Panc1 (cell line): ENCODE results near the gene REV3L. TPM values are rescaled to one million over a fixed set of nuclear protein-coding genes. Genes with fewer than 3 reads are reported as not detected.

Experiments used
- ATAC-seq: fragments of 200-7000 bp; cut with Tn5 transposase; 2 replicates; pipeline ENCODE4 v1.9.1; 2020; ENCODE audit warnings: mild to moderate bottlenecking, moderate library complexity
- BruUV-seq: library from RNA; stranded (reverse); fragments of 400-500 nt; replicated peaks from 2 replicates; lab custom pipeline; 2021; lab: Mats Ljungman, UMichigan
- CTCF ChIA-PET: fragments of 300-600 bp; sonication (Branson Sonifier 250); formaldehyde crosslinking; loops from one replicate; lab custom pipeline; 2022; ENCODE audit warnings: antibody characterized with exemption; lab: Charles Lee
- POLR2A ChIA-PET: fragments of 300-600 bp; sonication (Branson Sonifier 250); formaldehyde crosslinking; loops from one replicate; lab custom pipeline; 2022; ENCODE audit warnings: antibody characterized with exemption; lab: Charles Lee
- DNase-seq: peaks from one replicate; pipeline ENCODE4 v3.0.0-alpha.2; 2010; ENCODE audit warnings: low read depth, low spot score
- H3K27ac ChIP-seq: 2 replicates; pipeline ENCODE4 v1.5.1; 2011; ENCODE audit warnings: mild to moderate bottlenecking, low read length, inconsistent platforms
- H3K27me3 ChIP-seq: fragments of 200-500 bp; sonication (Bioruptor generic); 2 replicates; pipeline ENCODE4 v1.6.0; 2014; ENCODE audit warnings: low read length, inconsistent platforms; ENCODE audit not compliant: control insufficient read depth, insufficient read depth
- H3K36me3 ChIP-seq: fragments of 200-500 bp; sonication (Bioruptor generic); 2 replicates; pipeline ENCODE4 v1.5.1; 2014; ENCODE audit warnings: inconsistent platforms, mild to moderate bottlenecking, low read length, moderate library complexity; ENCODE audit not compliant: control insufficient read depth, insufficient read depth
- H3K4me1 ChIP-seq: 2 replicates; pipeline ENCODE4 v1.5.1; 2011; ENCODE audit warnings: inconsistent platforms, mild to moderate bottlenecking, low read length, moderate library complexity; ENCODE audit not compliant: control insufficient read depth, insufficient read depth
- H3K4me3 ChIP-seq, 2 experiments: 2 replicates each; pipeline ENCODE4 v1.5.1; 2011 to 2012; ENCODE audit warnings: low read depth in 2 of 2, low read length in 2 of 2, mild to moderate bottlenecking in 2 of 2, inconsistent platforms in 1 of 2, moderate library complexity in 1 of 2
- H3K9me3 ChIP-seq: fragments of 200-500 bp; sonication (Bioruptor generic); 2 replicates; pipeline ENCODE4 v1.5.1; 2014; ENCODE audit warnings: low read depth, mild to moderate bottlenecking, inconsistent platforms, low read length, moderate library complexity; ENCODE audit not compliant: control insufficient read depth, insufficient read depth
- POLR2AphosphoS5 ChIP-seq: IDR thresholded peaks from 2 replicates; pipeline ENCODE4 v1.6.1; 2012; ENCODE audit warnings: mild to moderate bottlenecking, low read depth, low read length, moderate library complexity
- SIN3A ChIP-seq: IDR thresholded peaks from 2 replicates; pipeline ENCODE4 v1.6.1; 2012; ENCODE audit warnings: low read depth, mild to moderate bottlenecking, low read length, moderate library complexity, borderline replicate concordance; ENCODE audit not compliant: insufficient read depth
- TCF7L2 ChIP-seq: IDR thresholded peaks from 2 replicates; pipeline ENCODE4 v1.6.1; 2011; ENCODE audit warnings: mild to moderate bottlenecking, low read depth, low read length, inconsistent platforms
- in situ Hi-C: cut with HindIII; loops from 2 replicates; pipeline ENCODE4 v1.10.0; 2016; ENCODE audit warnings: low sequenced_read_pairs, low pct_unique_long_range_greater_than_20kb
- intact Hi-C: fragments of 100-400 bp; cut with micrococcal nuclease; formaldehyde crosslinking; loops from one replicate; pipeline ENCODE4 v1.10.0; 2022; ENCODE audit not compliant: unreplicated experiment
- total RNA-seq: library from RNA; stranded (reverse); gene quantifications from one replicate; pipeline ENCODE4 v1.2.1, GENCODE V29; 2021; ENCODE audit not compliant: unreplicated experiment
- TF ChIP-seq, protein P1 (sequence below), 2 experiments: IDR thresholded peaks; 2 replicates each; pipeline ENCODE4 v1.6.1; 2011 to 2012; ENCODE audit warnings: low read depth in 2 of 2, control low read depth in 1 of 2, low read length in 1 of 2, mild to moderate bottlenecking in 1 of 2, moderate library complexity in 1 of 2; ENCODE audit not compliant: insufficient read depth in 1 of 2
- TF ChIP-seq, protein P2 (sequence below): fragments of 450-650 bp; IDR thresholded peaks from 2 replicates; pipeline ENCODE4 v1.5.1; 2017; ENCODE audit warnings: mild to moderate bottlenecking

Gene REV3L
- total RNA-seq, 1 experiment from 2014 or later, result 44.8 TPM

DNA sequence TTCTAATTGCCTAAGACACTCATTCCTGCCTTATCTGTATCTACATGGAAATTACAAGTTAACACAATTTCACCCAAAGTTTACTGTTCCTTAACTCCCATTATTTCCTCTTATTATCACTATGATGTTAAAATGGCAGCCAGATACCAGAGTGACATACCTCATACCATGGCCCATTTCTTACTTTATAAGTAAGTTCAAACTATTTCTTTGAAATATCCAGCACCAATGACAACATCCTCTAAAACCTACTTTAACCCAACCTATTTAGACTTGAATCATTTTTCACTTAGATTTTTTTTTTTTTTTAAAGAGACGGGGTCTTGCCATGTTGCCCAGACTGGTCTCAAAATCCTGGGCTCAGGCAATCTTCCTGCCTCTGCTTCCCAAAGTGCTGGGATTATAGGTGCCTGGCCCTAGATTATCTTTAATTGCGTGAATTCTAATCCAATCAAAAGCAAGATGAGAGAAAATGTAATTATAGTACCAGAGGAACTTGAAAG lies 10.0 kb downstream of the REV3L start:
- Histone ChIP-seq H3K27me3 (no peaks in the 10 kb centered on the region), H3K36me3 (no peaks in the 10 kb centered on the region), H3K4me1 (peaks cover 47% of the 10 kb centered on the region), H3K27ac (no peak overlapping the region), H3K4me3 (no peak overlapping the region), H3K9me3 (no peaks in the 10 kb centered on the region)
- POLR2A ChIA-PET, result no interaction called here
- intact Hi-C loops (no loop called here), in situ Hi-C loops (no loop called here)
- ATAC-seq (no peak), DNase-seq (no peak)
- CTCF ChIA-PET, result no interaction called here
- TF ChIP-seq, protein P1, sequence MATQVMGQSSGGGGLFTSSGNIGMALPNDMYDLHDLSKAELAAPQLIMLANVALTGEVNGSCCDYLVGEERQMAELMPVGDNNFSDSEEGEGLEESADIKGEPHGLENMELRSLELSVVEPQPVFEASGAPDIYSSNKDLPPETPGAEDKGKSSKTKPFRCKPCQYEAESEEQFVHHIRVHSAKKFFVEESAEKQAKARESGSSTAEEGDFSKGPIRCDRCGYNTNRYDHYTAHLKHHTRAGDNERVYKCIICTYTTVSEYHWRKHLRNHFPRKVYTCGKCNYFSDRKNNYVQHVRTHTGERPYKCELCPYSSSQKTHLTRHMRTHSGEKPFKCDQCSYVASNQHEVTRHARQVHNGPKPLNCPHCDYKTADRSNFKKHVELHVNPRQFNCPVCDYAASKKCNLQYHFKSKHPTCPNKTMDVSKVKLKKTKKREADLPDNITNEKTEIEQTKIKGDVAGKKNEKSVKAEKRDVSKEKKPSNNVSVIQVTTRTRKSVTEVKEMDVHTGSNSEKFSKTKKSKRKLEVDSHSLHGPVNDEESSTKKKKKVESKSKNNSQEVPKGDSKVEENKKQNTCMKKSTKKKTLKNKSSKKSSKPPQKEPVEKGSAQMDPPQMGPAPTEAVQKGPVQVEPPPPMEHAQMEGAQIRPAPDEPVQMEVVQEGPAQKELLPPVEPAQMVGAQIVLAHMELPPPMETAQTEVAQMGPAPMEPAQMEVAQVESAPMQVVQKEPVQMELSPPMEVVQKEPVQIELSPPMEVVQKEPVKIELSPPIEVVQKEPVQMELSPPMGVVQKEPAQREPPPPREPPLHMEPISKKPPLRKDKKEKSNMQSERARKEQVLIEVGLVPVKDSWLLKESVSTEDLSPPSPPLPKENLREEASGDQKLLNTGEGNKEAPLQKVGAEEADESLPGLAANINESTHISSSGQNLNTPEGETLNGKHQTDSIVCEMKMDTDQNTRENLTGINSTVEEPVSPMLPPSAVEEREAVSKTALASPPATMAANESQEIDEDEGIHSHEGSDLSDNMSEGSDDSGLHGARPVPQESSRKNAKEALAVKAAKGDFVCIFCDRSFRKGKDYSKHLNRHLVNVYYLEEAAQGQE (IDR thresholded peaks at IDR 0.05; ENCODE audit: insufficient read depth in 1 of 2, low read depth in 2 of 2, low read length in 1 of 2), result no peak
- TF ChIP-seq SIN3A (no peak), TCF7L2 (no peak), POLR2AphosphoS5 (no peak)
- TF ChIP-seq, protein P2, sequence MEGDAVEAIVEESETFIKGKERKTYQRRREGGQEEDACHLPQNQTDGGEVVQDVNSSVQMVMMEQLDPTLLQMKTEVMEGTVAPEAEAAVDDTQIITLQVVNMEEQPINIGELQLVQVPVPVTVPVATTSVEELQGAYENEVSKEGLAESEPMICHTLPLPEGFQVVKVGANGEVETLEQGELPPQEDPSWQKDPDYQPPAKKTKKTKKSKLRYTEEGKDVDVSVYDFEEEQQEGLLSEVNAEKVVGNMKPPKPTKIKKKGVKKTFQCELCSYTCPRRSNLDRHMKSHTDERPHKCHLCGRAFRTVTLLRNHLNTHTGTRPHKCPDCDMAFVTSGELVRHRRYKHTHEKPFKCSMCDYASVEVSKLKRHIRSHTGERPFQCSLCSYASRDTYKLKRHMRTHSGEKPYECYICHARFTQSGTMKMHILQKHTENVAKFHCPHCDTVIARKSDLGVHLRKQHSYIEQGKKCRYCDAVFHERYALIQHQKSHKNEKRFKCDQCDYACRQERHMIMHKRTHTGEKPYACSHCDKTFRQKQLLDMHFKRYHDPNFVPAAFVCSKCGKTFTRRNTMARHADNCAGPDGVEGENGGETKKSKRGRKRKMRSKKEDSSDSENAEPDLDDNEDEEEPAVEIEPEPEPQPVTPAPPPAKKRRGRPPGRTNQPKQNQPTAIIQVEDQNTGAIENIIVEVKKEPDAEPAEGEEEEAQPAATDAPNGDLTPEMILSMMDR, result no peak
- no TSS peak for BruUV-seq

DNA sequence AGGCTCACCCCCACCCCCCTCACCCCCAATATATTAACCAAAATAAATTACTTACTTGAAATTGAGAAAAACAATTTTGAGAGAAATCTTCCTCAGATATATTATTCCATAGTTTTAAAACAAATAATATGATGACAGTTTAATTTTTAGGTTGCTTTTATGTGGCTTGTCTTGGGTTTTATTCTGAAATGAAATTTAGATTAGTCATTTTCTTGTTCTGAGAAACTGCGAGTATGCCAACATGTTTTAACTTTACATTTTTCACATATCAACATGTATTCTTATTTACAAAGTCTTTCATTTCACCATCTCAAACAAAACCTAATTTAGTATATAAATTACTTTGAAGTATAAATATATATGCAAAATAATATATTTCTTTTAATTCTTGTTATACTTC lies 11.1 kb downstream of the REV3L start:
- no peak for DNase-seq
- BruUV-seq, result no TSS peak
- intact Hi-C loops, result no loop called here
- TF ChIP-seq TCF7L2 (no peak), SIN3A (no peak), POLR2AphosphoS5 (no peak)
- TF ChIP-seq, protein P1 (IDR thresholded peaks at IDR 0.05; ENCODE audit: insufficient read depth in 1 of 2, low read depth in 2 of 2, low read length in 1 of 2), result no peak
- TF ChIP-seq, protein P2, result no peak
- Histone ChIP-seq H3K9me3 (no peaks in the 10 kb centered on the region), H3K4me3 (no peak overlapping the region), H3K4me1 (peaks cover 45% of the 10 kb centered on the region), H3K36me3 (no peaks in the 10 kb centered on the region), H3K27me3 (no peaks in the 10 kb centered on the region), H3K27ac (no peak overlapping the region)
- ChIA-PET CTCF (no interaction called here), POLR2A (no interaction called here)
- ATAC-seq, result no peak
- in situ Hi-C loops, result no loop called here
